Activated CD8-positive, alpha-beta T cell treated with anti-CD3 and anti-CD28 coated beads for 36 hours (primary cell): ENCODE measurements around the gene PLA2G2E. TPM values are rescaled to one million over a fixed set of nuclear protein-coding genes. Genes with fewer than 3 reads are reported as not detected.

ENCODE experiments used
- ATAC-seq: fragments of 200-7000 bp; cut with Tn5 transposase; one replicate; pipeline ENCODE4 v1.10.0; 2021; ENCODE audit warnings: mild to moderate bottlenecking, moderate library complexity
- CTCF ChIA-PET: fragments of 350-600 bp; sonication (Branson Sonifier 250); formaldehyde crosslinking; loops from one replicate; lab custom pipeline; 2021; ENCODE audit warnings: antibody characterized with exemption; lab: Charles Lee
- POLR2A ChIA-PET: fragments of 350-600 bp; sonication (Branson Sonifier 250); formaldehyde crosslinking; loops from one replicate; lab custom pipeline; 2021; ENCODE audit warnings: antibody characterized with exemption; lab: Charles Lee
- DNase-seq: peaks from one replicate; pipeline ENCODE4 v3.0.0-alpha.2; 2020
- H3K27ac Mint-ChIP-seq: one replicate; pipeline ENCODE4 v1.8.0; 2021; ENCODE audit warnings: mild to moderate bottlenecking, mixed read lengths
- H3K27me3 Mint-ChIP-seq: one replicate; pipeline ENCODE4 v1.8.0; 2021; ENCODE audit warnings: mixed read lengths
- H3K36me3 Mint-ChIP-seq: one replicate; pipeline ENCODE4 v1.8.0; 2021; ENCODE audit warnings: low read depth, mixed read lengths
- H3K4me1 Mint-ChIP-seq: one replicate; pipeline ENCODE4 v1.8.0; 2021; ENCODE audit warnings: low read depth, mixed read lengths
- H3K4me3 Mint-ChIP-seq: one replicate; pipeline ENCODE4 v1.8.0; 2021; ENCODE audit warnings: mild to moderate bottlenecking, moderate library complexity, mixed read lengths
- H3K9me3 Mint-ChIP-seq: one replicate; pipeline ENCODE4 v1.8.0; 2021; ENCODE audit warnings: mixed read lengths
- intact Hi-C: fragments of 100-400 bp; cut with micrococcal nuclease; formaldehyde crosslinking; loops from one replicate; pipeline ENCODE4 v1.10.0; 2022
- total RNA-seq, 2 experiments: library from RNA; stranded (reverse); gene quantifications; one replicate each; pipeline ENCODE4 v1.2.3, GENCODE V29; 2021
- TF ChIP-seq, protein P1 (sequence below): fragments of 200-600 bp; IDR thresholded peaks from one replicate; pipeline ENCODE4 v1.8.0; 2022; ENCODE audit warnings: antibody characterized with exemption, mild to moderate bottlenecking

The PLA2G2E gene
- total RNA-seq, 2 experiments from 2014 or later: not detected

DNA sequence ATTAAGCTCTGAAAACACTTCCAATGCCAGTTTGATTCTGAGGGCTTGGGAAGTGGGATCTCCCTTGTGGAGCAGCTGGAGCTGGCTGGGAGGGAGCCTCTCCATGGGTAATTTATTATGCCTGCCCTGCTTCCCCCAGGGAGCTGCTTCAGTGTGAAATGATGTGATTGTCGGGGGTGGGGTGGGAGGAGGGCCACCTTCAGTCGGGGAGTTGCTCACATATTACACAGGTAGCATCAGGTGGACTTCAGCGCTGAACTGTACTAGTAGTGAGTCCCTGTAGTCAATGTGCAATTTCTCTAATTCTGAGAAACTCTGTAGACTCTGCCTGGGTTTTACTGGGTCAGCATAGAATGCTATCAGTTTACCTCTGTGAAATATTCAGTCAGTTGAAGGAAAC lies 12.8 kb downstream of the PLA2G2E start:
- Mint-ChIP-seq H3K4me3 (no peak overlapping the region), H3K4me1 (no peaks in the 10 kb centered on the region), H3K27me3 (no peaks in the 10 kb centered on the region), H3K36me3 (peaks cover 29% of the 10 kb centered on the region), H3K9me3 (no peaks in the 10 kb centered on the region), H3K27ac (no peak overlapping the region)
- POLR2A ChIA-PET: interaction anchor here (1.6 kb wide), 1 partner anchor 16 kb away, joined by 4 read pairs; no protein-coding TSS in a partner anchor
- intact Hi-C loops: no loop called here
- TF ChIP-seq, protein P1, sequence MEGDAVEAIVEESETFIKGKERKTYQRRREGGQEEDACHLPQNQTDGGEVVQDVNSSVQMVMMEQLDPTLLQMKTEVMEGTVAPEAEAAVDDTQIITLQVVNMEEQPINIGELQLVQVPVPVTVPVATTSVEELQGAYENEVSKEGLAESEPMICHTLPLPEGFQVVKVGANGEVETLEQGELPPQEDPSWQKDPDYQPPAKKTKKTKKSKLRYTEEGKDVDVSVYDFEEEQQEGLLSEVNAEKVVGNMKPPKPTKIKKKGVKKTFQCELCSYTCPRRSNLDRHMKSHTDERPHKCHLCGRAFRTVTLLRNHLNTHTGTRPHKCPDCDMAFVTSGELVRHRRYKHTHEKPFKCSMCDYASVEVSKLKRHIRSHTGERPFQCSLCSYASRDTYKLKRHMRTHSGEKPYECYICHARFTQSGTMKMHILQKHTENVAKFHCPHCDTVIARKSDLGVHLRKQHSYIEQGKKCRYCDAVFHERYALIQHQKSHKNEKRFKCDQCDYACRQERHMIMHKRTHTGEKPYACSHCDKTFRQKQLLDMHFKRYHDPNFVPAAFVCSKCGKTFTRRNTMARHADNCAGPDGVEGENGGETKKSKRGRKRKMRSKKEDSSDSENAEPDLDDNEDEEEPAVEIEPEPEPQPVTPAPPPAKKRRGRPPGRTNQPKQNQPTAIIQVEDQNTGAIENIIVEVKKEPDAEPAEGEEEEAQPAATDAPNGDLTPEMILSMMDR: no peak
- DNase-seq (no peak), ATAC-seq (no peak)
- CTCF ChIA-PET: interaction anchor here (1.4 kb wide), 1 partner anchor 41 kb away, joined by 3 read pairs; no protein-coding TSS in a partner anchor

DNA sequence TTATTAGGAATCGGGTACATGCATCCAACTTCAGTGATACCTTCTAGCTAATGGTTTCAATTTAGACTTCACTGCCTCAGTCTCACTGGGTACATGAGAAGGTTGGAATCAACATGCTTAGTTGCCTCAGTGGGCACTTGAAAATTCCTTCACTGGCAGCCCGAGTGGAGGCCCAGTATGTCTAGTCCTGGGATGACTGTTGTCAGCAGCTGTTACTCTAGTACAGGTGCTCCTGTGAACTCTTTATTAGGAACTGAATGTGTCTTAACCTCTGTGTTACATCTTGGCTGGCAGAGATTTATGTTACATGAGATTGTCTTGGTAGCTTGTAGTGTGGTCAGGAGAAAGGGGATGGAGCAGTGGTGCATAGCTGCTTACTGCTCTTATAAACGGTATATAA lies 13.4 kb downstream of the PLA2G2E start:
- CTCF ChIA-PET: interaction anchor here (0.9 to 1.4 kb wide), 3 partner anchors 8 to 40 kb away, joined by 3 to 5 read pairs (median 3); no protein-coding TSS in a partner anchor
- intact Hi-C loops: no loop called here

DNA sequence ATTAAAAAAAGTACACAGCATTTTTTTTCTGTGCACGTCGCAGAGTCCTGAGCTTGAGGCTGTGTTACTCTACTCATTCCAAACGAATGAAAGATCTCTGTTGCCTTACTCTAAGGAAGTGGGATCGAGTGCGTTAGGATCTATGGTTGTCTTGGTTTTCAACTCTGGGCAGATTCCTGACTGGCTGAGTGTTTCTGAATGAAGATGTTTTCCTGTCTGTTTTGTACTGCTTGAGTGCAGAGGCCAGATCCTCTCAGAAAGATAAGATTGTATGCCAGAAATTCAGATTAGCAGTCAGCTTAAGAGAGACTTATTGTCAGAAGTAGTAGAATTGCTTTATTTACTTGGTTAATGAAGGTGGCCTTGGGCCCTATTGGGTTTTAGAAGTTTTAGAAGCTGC lies 14.0 kb downstream of the PLA2G2E start:
- Mint-ChIP-seq H3K4me1 (no peaks in the 10 kb centered on the region), H3K36me3 (peaks cover 36% of the 10 kb centered on the region), H3K4me3 (no peak overlapping the region), H3K27me3 (no peaks in the 10 kb centered on the region), H3K27ac (no peak overlapping the region), H3K9me3 (no peaks in the 10 kb centered on the region)
- no peak for ATAC-seq
- TF ChIP-seq, protein P1: no peak
- intact Hi-C loops: no loop called here
- ChIA-PET CTCF (interaction anchor here (0.9 to 1.4 kb wide), 3 partner anchors 8 to 39 kb away, joined by 3 to 5 read pairs (median 3); no protein-coding TSS in a partner anchor), POLR2A (interaction anchor here (1.6 kb wide), 1 partner anchor 15 kb away, joined by 4 read pairs; no protein-coding TSS in a partner anchor)
- DNase-seq: no peak

More for the DNA sequence above, 13.4 kb downstream of the PLA2G2E start:
- DNase-seq (no peak), ATAC-seq (no peak)
- Mint-ChIP-seq H3K4me1 (no peaks in the 10 kb centered on the region), H3K9me3 (no peaks in the 10 kb centered on the region), H3K36me3 (peaks cover 32% of the 10 kb centered on the region), H3K27ac (peak overlapping the region; percentile 2), H3K27me3 (no peaks in the 10 kb centered on the region), H3K4me3 (no peak overlapping the region)
- POLR2A ChIA-PET: interaction anchor here (1.6 kb wide), 1 partner anchor 16 kb away, joined by 4 read pairs; no protein-coding TSS in a partner anchor
- TF ChIP-seq, protein P1: no peak

GRCh38 chr1:19907456-19907855 lies 16.0 kb downstream of the PLA2G2E start:
- H3K36me3 Mint-ChIP-seq: peaks cover 37% of the 10 kb centered on the region
- no peaks in the 10 kb centered on the region for H3K27me3 Mint-ChIP-seq

DNA sequence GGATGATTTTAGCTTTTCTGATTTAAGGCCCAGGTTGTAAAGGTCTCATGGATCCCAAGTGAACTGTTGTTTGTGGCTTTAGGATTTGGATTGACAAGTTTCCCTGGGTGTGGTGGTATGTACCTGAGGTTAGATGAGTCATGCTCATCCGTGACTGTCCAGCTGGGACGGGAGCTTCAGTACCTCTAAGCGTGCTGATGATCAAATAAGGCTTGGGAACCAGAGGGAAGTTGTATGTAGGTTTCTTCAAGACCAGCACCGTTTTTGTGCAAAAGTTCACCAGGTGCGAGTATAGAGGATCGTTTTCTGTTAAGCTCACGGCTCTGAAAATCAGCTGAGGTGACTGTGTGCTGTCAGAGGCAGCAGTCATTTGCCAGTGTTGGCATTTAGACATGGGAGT lies 19.8 kb downstream of the PLA2G2E start:
- Mint-ChIP-seq H3K9me3 (no peaks in the 10 kb centered on the region), H3K36me3 (peaks cover 41% of the 10 kb centered on the region), H3K4me1 (no peaks in the 10 kb centered on the region), H3K27me3 (no peaks in the 10 kb centered on the region), H3K27ac (no peak overlapping the region), H3K4me3 (no peak overlapping the region)
- no peak for ATAC-seq
- no peak for DNase-seq
- CTCF ChIA-PET: no interaction called here
- intact Hi-C loops: no loop called here
- TF ChIP-seq, protein P1: no peak
- POLR2A ChIA-PET: interaction anchor here (1.0 kb wide), 1 partner anchor 10 kb away, joined by 4 read pairs; no protein-coding TSS in a partner anchor

More at GRCh38 chr1:19907456-19907855, 16.0 kb downstream of the PLA2G2E start:
- Mint-ChIP-seq H3K27ac (no peak overlapping the region), H3K4me3 (no peak overlapping the region), H3K9me3 (no peaks in the 10 kb centered on the region), H3K4me1 (no peaks in the 10 kb centered on the region)
- no peak for ATAC-seq
- DNase-seq: no peak
- intact Hi-C loops: no loop called here
- CTCF ChIA-PET: interaction anchor here (2.0 to 2.5 kb wide), 2 partner anchors 11 to 25 kb away, joined by 6 to 7 read pairs; partner anchors contain the start of gene OTUD3
- TF ChIP-seq, protein P1: no peak
- POLR2A ChIA-PET: no interaction called here
